Duodenal mucosa (tissue), 2 donors: ENCODE results near the gene SIK3.
"Not testable (repeated sequence)": the region's sequence is repeated elsewhere in the genome, so short reads cannot be mapped to it uniquely, and the experiment has no call there.

Source experiments
- H3K27ac ChIP-seq: one replicate; pipeline ENCODE4 v1.7.0; 2013; ENCODE audit warnings: low read depth, low read length
- H3K27me3 ChIP-seq, 2 donors: one replicate each; pipeline ENCODE4 v1.7.0; 2013; ENCODE audit warnings: low read length in 2 of 2, control low read depth in 1 of 2; ENCODE audit not compliant: insufficient read depth in 2 of 2, control insufficient read depth in 1 of 2
- H3K36me3 ChIP-seq, 2 donors: one replicate each; pipeline ENCODE4 v1.7.0; 2013; ENCODE audit warnings: low read length in 2 of 2, control low read depth in 1 of 2; ENCODE audit not compliant: insufficient read depth in 2 of 2, control insufficient read depth in 1 of 2
- H3K4me1 ChIP-seq, 2 donors: one replicate each; pipeline ENCODE4 v1.7.0; 2013; ENCODE audit warnings: low read length in 2 of 2, control low read depth in 1 of 2; ENCODE audit not compliant: insufficient read depth in 2 of 2, control insufficient read depth in 1 of 2
- H3K4me3 ChIP-seq, 2 donors: one replicate each; pipeline ENCODE4 v1.7.0; 2013; ENCODE audit warnings: low read length in 2 of 2, low read depth in 1 of 2
- H3K9ac ChIP-seq, 2 donors: one replicate each; pipeline ENCODE4 v1.7.0; 2013; ENCODE audit warnings: low read length in 2 of 2, low read depth in 1 of 2
- H3K9me3 ChIP-seq, 2 donors: one replicate each; pipeline ENCODE4 v1.7.0; 2013; ENCODE audit warnings: low read length in 2 of 2, control low read depth in 1 of 2; ENCODE audit not compliant: control insufficient read depth in 1 of 2

Gene SIK3

GRCh38 chr11:117098269-117099232 is at the start of gene SIK3:
Gene SIK3, minus strand, starts transcription at chr11:117098428. Its CDS starts 13 bp downstream, at chr11:117098415.
- Histone ChIP-seq H3K4me3 (peak within 1 kb of the TSS; percentile 83 to 93), H3K36me3 (no peaks in the 10 kb centered on the region), H3K9me3 (no peaks in the 10 kb centered on the region), H3K27ac (peak within 1 kb of the TSS; percentile 92), H3K27me3 (no peaks in the 10 kb centered on the region), H3K4me1 (peaks cover 30 to 40% of the 10 kb centered on the region in 2 donors), H3K9ac (peak within 1 kb of the TSS; percentile 88 to 89)

- Histone ChIP-seq H3K4me3 (peak overlapping the region in 1 of 2 donors; percentile 97), H3K27me3 (no peaks in the 10 kb centered on the region), H3K36me3 (peaks cover 0 to 11% of the 10 kb centered on the region in 2 donors), H3K27ac (no peak overlapping the region), H3K9ac (no peak overlapping the region), H3K9me3 (no peaks in the 10 kb centered on the region), H3K4me1 (peaks cover 13 to 19% of the 10 kb centered on the region in 2 donors)
Observed at GRCh38 chr11:117146521-117146920, 48.3 kb upstream of the SIK3 start.

GRCh38 chr11:117145393-117145761 is 47.1 kb upstream of the SIK3 start:
- Histone ChIP-seq H3K27ac (peak overlapping the region; percentile 91), H3K4me3 (peak overlapping the region; percentile 97 to 99), H3K9me3 (no peaks in the 10 kb centered on the region), H3K27me3 (no peaks in the 10 kb centered on the region), H3K36me3 (peaks cover 0 to 11% of the 10 kb centered on the region in 2 donors), H3K4me1 (peaks cover 13 to 19% of the 10 kb centered on the region in 2 donors), H3K9ac (peak overlapping the region; percentile 89 to 90)

- Histone ChIP-seq H3K4me3 (peak overlapping the region; percentile 97 to 99), H3K36me3 (peaks cover 0 to 11% of the 10 kb centered on the region in 2 donors), H3K27ac (peak overlapping the region; percentile 91), H3K4me1 (peaks cover 13 to 19% of the 10 kb centered on the region in 2 donors), H3K9me3 (no peaks in the 10 kb centered on the region), H3K27me3 (no peaks in the 10 kb centered on the region), H3K9ac (peak overlapping the region; percentile 89 to 90)
Observed at GRCh38 chr11:117144477-117145392, 46.5 kb upstream of the SIK3 start.

GRCh38 chr11:117143871-117144476 is 45.7 kb upstream of the SIK3 start, which contains the start of gene PAFAH1B2:
Gene PAFAH1B2, plus strand, starts transcription at chr11:117144287. Its CDS starts 8,161 bp downstream, at chr11:117152448.
- Histone ChIP-seq H3K36me3 (peaks cover 0 to 11% of the 10 kb centered on the region in 2 donors), H3K27ac (peak within 1 kb of the TSS; percentile 91), H3K9ac (peak within 1 kb of the TSS; percentile 89 to 90), H3K9me3 (no peaks in the 10 kb centered on the region), H3K4me1 (peaks cover 13 to 19% of the 10 kb centered on the region in 2 donors), H3K4me3 (peak within 1 kb of the TSS; percentile 97 to 99), H3K27me3 (no peaks in the 10 kb centered on the region)

- H3K9me3 ChIP-seq: no peaks in the 10 kb centered on the region
- peaks cover 13 to 19% of the 10 kb centered on the region in 2 donors for H3K4me1 ChIP-seq
- H3K4me3 ChIP-seq: peak overlapping the region; percentile 97 to 99
- no peak overlapping the region for H3K27ac ChIP-seq
- no peaks in the 10 kb centered on the region for H3K27me3 ChIP-seq
- H3K9ac ChIP-seq: peak overlapping the region; percentile 89 to 90
- H3K36me3 ChIP-seq: peaks cover 0 to 11% of the 10 kb centered on the region in 2 donors
Observed at GRCh38 chr11:117143390-117143789, 45.2 kb upstream of the SIK3 start.

- H3K4me1 ChIP-seq, H3K36me3 ChIP-seq, H3K27ac ChIP-seq, H3K9me3 ChIP-seq, H3K9ac ChIP-seq, H3K27me3 ChIP-seq, H3K4me3 ChIP-seq: not testable (repeated sequence)
Observed at GRCh38 chr11:117137223-117138086, 39.2 kb upstream of the SIK3 start.

GRCh38 chr11:117134979-117135378 is 36.8 kb upstream of the SIK3 start:
- H3K27ac ChIP-seq, H3K9me3 ChIP-seq, H3K9ac ChIP-seq, H3K4me1 ChIP-seq, H3K36me3 ChIP-seq, H3K4me3 ChIP-seq, H3K27me3 ChIP-seq: not testable (repeated sequence)

- no peak overlapping the region for H3K27ac ChIP-seq
- H3K4me1 ChIP-seq: no peaks in the 10 kb centered on the region
- no peak overlapping the region for H3K9ac ChIP-seq
- no peak overlapping the region for H3K4me3 ChIP-seq
- no peaks in the 10 kb centered on the region for H3K27me3 ChIP-seq
- H3K9me3 ChIP-seq: no peaks in the 10 kb centered on the region
- no peaks in the 10 kb centered on the region for H3K36me3 ChIP-seq
Observed at GRCh38 chr11:117134431-117134830, 36.2 kb upstream of the SIK3 start.
